GM12892 (cell line): Measurements from ENCODE around the gene SUN1.

Experiments used
- POLR2A ChIP-seq: IDR thresholded peaks from 2 replicates; pipeline ENCODE4 v1.6.1; 2011; ENCODE audit warnings: low read depth, low read length, control low read depth
- POLR2AphosphoS5 ChIP-seq: IDR thresholded peaks from 2 replicates; pipeline ENCODE4 v1.6.1; 2011; ENCODE audit warnings: low read depth, low read length, control low read depth
- TAF1 ChIP-seq: IDR thresholded peaks from 2 replicates; pipeline ENCODE4 v1.6.1; 2011; ENCODE audit warnings: low read depth, mild to moderate bottlenecking, control low read depth, low read length, borderline replicate concordance

- TF ChIP-seq POLR2A (no peak), POLR2AphosphoS5 (no peak), TAF1 (no peak)
Measured at GRCh38 chr7:894164-894867, 62.0 kb downstream of the SUN1 start.
